Skeletal muscle tissue (tissue), 4 donors: Measurements from ENCODE around the gene GPR61. TPM values are rescaled to one million over a fixed set of nuclear protein-coding genes. Genes with fewer than 3 reads are reported as not detected.

Experiments
- H3K27ac ChIP-seq: one replicate; pipeline ENCODE4 v1.7.0; 2013; ENCODE audit warnings: mild to moderate bottlenecking, low read depth, low read length, inconsistent platforms
- H3K27me3 ChIP-seq, 3 donors: one replicate each; pipeline ENCODE4 v1.7.0; 2013; ENCODE audit warnings: low read length in 3 of 3; ENCODE audit not compliant: control insufficient read depth in 3 of 3, insufficient read depth in 3 of 3
- H3K36me3 ChIP-seq, 3 donors: one replicate each; pipeline ENCODE4 v1.7.0; 2013; ENCODE audit warnings: low read length in 3 of 3; ENCODE audit not compliant: control insufficient read depth in 3 of 3, insufficient read depth in 3 of 3
- H3K4me1 ChIP-seq, 3 donors: one replicate each; pipeline ENCODE4 v1.7.0; 2013; ENCODE audit warnings: low read length in 3 of 3, mild to moderate bottlenecking in 3 of 3; ENCODE audit not compliant: control insufficient read depth in 3 of 3, insufficient read depth in 3 of 3
- H3K4me3 ChIP-seq, 3 donors: one replicate each; pipeline ENCODE4 v1.7.0; 2013; ENCODE audit warnings: low read length in 3 of 3
- H3K9ac ChIP-seq, 3 donors: one replicate each; pipeline ENCODE4 v1.7.0; 2013; ENCODE audit warnings: low read length in 3 of 3, mild to moderate bottlenecking in 3 of 3, moderate library complexity in 2 of 3, low read depth in 1 of 3
- H3K9me3 ChIP-seq, 3 donors: one replicate each; pipeline ENCODE4 v1.7.0; 2013; ENCODE audit warnings: low read length in 3 of 3; ENCODE audit not compliant: control insufficient read depth in 3 of 3
- total RNA-seq: library from RNA; depleted of rRNA; stranded (reverse); fragments of >200 nt; gene quantifications from one replicate; pipeline ENCODE4 v1.2.3, GENCODE V29; 2014
- donor health status: Osteomylitis.

GPR61 gene
- total RNA-seq, 1 donor from 2014 or later: 0.52 TPM

DNA sequence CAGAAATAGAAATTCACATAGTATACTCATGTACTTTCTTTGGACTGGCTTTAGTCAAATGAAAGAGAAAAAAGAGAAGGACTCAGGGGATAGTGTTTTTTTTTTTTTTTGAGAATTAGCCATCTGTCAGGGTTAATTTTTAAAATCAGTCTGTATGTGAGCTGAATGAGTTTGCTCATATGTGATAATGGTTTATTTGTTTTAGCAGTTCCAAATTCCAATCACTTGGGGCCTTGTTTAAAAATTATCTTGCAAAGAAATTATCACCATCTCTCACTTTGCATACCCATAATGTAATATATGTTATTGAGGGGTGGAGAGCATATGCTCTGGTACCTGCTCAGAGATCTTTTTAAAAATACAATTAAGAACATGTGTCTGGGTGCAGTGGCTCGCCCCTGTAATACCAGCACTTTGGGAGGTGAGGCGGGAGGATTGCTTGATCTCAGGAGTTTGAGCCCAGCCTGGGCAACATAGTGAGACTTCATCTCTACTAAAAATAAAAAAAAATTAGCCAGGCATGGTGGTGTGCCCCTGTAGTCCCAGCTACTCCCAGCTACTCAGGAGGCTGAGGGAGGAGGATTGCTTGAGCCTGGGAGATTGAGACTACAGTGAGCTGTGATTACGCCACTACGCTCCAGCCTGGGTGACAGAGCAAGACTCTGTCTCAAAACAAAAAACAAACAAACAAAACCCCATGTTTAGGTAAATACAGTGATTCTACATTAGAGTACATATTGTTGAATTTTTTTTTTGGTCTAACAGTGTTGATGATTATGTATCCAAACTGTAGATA lies 28.4 kb downstream of the GPR61 start:
- no peak overlapping the region for H3K9ac ChIP-seq
- H3K36me3 ChIP-seq: no peaks in the 10 kb centered on the region
- H3K9me3 ChIP-seq: no peaks in the 10 kb centered on the region
- H3K27me3 ChIP-seq: no peaks in the 10 kb centered on the region
- no peak overlapping the region for H3K4me3 ChIP-seq
- no peak overlapping the region for H3K27ac ChIP-seq
- peaks cover 21 to 29% (median 28%) of the 10 kb centered on the region in 3 donors for H3K4me1 ChIP-seq

DNA sequence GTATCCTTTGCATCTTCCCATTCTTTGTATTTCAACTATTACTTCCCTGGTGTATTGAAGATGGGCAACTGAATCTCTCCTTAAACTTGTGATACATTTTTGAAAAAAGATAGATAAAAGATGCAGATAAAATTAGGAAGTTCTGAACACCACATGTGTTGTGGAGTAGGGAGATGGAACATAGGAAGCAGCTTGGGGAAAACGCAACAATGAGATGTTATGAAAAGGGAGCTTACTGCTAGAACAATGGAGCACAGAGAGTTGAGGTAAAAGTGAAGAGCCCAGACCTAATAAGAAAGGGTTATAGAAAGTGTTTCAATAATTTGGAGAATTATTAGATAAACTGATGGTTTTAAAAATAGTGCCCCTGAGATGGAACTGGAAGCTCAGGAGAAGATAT lies 29.7 kb downstream of the GPR61 start:
- Histone ChIP-seq H3K27ac (no peak overlapping the region), H3K9ac (no peak overlapping the region), H3K36me3 (no peaks in the 10 kb centered on the region), H3K4me1 (peaks cover 18 to 24% (median 23%) of the 10 kb centered on the region in 3 donors), H3K4me3 (no peak overlapping the region), H3K27me3 (no peaks in the 10 kb centered on the region), H3K9me3 (no peaks in the 10 kb centered on the region)

DNA sequence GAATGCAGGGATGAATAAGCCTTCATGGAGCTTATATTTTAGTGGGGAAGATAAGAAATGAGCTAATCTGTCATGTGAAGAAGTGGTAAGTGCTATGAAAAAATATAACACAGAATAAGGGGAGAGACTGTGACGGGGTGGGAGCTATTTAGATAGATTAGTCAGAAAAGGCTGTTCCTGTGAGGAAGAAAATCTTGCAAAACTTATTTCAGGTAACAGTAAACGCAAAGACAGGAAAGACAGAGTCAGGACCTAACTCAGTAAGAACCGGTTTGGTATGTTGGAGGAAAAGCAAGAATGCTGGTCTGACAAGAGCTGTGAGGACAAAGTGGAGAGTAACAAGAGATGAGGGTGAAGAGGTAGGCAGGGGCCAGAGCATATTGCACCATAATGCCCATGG lies 30.7 kb downstream of the GPR61 start:
- Histone ChIP-seq H3K9me3 (no peaks in the 10 kb centered on the region), H3K27ac (no peak overlapping the region), H3K27me3 (no peaks in the 10 kb centered on the region), H3K36me3 (no peaks in the 10 kb centered on the region), H3K9ac (peak overlapping the region in 1 of 3 donors; percentile 48), H3K4me1 (peaks cover 12 to 21% (median 19%) of the 10 kb centered on the region in 3 donors), H3K4me3 (no peak overlapping the region)

DNA sequence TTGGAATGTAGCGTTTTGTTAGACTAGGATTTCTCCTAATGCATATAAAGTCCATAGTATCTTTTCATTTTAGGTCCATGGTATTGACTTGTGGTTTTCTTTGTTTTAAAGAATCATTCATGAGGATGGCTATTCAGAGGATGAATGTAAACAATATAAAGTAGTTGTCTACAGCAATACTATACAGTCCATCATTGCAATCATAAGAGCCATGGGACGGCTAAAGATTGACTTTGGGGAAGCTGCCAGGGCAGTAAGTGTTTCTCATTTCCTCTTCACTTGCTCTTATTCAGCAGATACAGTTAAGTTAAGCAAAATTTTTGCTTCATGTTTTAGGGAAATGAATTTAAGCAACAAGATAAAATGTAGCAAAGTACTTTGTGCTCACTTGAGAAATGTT lies 34.1 kb downstream of the GPR61 start:
- H3K9me3 ChIP-seq: no peaks in the 10 kb centered on the region
- peaks cover 6 to 14% (median 10%) of the 10 kb centered on the region in 3 donors for H3K4me1 ChIP-seq
- no peak overlapping the region for H3K4me3 ChIP-seq
- no peak overlapping the region for H3K27ac ChIP-seq
- no peak overlapping the region for H3K9ac ChIP-seq
- no peaks in the 10 kb centered on the region for H3K36me3 ChIP-seq
- H3K27me3 ChIP-seq: no peaks in the 10 kb centered on the region

DNA sequence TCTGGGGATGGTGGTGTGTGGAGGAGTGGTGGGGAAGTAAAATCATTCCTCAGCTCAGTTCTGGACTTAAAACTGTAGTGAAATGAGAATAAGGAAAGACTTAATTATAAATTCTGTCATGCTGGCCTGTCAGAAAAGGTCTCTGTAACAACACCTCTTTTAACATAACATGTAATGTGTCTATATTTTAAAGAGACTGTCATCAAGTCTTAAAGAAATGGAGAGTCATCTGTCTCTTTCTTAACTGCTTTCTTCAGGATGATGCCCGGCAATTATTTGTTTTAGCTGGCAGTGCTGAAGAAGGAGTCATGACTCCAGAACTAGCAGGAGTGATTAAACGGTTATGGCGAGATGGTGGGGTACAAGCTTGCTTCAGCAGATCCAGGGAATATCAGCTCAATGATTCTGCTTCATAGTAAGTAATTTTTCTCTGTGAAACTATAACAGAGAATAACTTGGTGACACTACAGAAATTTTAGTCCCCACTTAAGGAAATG lies 39.3 kb downstream of the GPR61 start:
- no peak overlapping the region for H3K9ac ChIP-seq
- H3K27me3 ChIP-seq: no peaks in the 10 kb centered on the region
- no peaks in the 10 kb centered on the region for H3K9me3 ChIP-seq
- H3K4me1 ChIP-seq: peaks cover 3 to 8% (median 5%) of the 10 kb centered on the region in 3 donors
- H3K36me3 ChIP-seq: peaks cover 2 to 21% (median 18%) of the 10 kb centered on the region in 3 donors
- H3K27ac ChIP-seq: no peak overlapping the region
- H3K4me3 ChIP-seq: no peak overlapping the region

DNA sequence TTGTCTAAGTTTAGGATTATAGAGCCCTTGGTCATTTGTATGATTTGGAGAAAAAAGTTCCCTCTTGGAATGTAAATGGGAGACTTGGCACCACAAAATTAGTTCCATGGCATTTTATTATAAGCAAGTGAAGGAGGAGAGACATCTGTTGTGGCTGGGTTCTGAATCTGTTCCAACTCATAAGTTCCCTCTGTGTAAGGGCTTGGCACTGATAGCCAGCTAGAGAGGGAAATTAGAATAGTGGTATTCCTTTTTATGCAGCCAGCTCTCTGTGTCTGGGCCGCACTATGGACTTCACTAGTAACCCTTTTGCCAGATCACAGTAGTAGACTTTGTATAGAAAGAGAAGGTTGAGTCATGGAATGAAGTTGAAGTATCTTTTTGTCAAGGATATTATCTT lies 39.8 kb downstream of the GPR61 start:
- peaks cover 3 to 8% (median 5%) of the 10 kb centered on the region in 3 donors for H3K4me1 ChIP-seq
- H3K36me3 ChIP-seq: peaks cover 2 to 23% (median 21%) of the 10 kb centered on the region in 3 donors
- H3K9ac ChIP-seq: no peak overlapping the region

DNA sequence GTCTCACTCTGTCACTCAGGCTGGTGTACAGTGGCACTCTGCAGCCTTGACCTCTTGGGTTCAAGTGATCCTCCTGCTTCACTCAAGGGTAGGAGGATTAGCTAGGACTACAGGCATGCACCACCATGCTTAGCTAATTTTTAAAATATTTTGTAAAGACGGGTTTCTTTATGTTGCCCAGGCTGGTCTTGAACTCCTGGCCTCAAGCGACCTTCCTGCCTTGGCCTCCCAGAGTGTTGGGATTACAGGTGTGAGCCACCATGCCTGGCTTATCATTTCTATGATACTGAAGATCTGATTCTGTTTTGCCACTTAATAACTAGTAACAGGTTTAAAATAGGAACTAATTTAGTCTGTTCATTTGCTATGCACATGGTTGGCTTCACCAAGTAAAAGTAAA lies 42.3 kb downstream of the GPR61 start:
- H3K4me3 ChIP-seq: no peak overlapping the region
- H3K9ac ChIP-seq: no peak overlapping the region
- H3K36me3 ChIP-seq: peaks cover 2 to 44% (median 35%) of the 10 kb centered on the region in 3 donors
- peaks cover 3 to 8% (median 5%) of the 10 kb centered on the region in 3 donors for H3K4me1 ChIP-seq
- H3K27me3 ChIP-seq: no peaks in the 10 kb centered on the region
- H3K9me3 ChIP-seq: no peaks in the 10 kb centered on the region
- H3K27ac ChIP-seq: no peak overlapping the region

More for the DNA sequence above, 39.8 kb downstream of the GPR61 start:
- no peak overlapping the region for H3K27ac ChIP-seq
- H3K27me3 ChIP-seq: no peaks in the 10 kb centered on the region
- no peaks in the 10 kb centered on the region for H3K9me3 ChIP-seq
- H3K4me3 ChIP-seq: no peak overlapping the region

DNA sequence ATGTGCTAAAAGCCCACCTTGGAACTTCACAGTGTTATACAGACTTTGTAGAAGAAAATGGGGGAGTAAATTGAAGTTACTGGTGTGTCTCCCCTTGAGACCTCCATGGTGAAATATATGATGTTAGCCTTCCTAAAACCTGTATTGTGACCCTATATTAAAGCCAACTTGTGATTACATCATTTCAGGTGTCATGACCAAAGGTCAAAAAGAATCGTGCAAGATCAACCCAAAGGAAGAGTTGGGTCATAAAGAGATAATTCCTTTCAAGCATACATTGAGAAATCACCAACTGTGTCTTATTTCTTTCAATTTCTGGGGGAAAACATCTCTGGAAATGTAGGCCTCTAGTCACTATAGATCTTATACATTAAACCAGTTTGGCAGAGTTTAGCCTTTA lies 45.1 kb downstream of the GPR61 start:
- Histone ChIP-seq H3K27me3 (no peaks in the 10 kb centered on the region), H3K36me3 (peaks cover 2 to 58% (median 49%) of the 10 kb centered on the region in 3 donors), H3K9me3 (no peaks in the 10 kb centered on the region), H3K9ac (no peak overlapping the region), H3K4me3 (no peak overlapping the region), H3K27ac (no peak overlapping the region), H3K4me1 (peaks cover 0 to under 1% (median 0%) of the 10 kb centered on the region in 3 donors)

DNA sequence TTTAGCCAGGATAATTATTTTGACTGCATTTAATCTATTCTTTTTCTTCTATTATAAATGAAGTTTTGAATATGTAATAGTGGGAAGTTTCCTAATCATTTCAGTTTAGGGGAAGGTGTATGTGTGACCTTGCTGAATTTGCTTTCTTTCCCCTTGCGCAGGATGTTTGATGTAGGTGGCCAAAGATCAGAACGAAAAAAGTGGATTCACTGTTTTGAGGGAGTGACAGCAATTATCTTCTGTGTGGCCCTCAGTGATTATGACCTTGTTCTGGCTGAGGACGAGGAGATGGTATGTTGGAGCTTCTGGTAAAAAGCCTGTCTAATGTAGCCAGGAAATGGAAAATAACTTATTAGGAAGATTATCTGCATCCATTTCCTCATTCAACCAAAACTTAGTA lies 46.4 kb downstream of the GPR61 start:
- no peaks in the 10 kb centered on the region for H3K9me3 ChIP-seq
- H3K9ac ChIP-seq: no peak overlapping the region
- no peaks in the 10 kb centered on the region for H3K4me1 ChIP-seq
- no peaks in the 10 kb centered on the region for H3K27me3 ChIP-seq
- no peak overlapping the region for H3K4me3 ChIP-seq
- peaks cover 2 to 50% (median 45%) of the 10 kb centered on the region in 3 donors for H3K36me3 ChIP-seq
- no peak overlapping the region for H3K27ac ChIP-seq

DNA sequence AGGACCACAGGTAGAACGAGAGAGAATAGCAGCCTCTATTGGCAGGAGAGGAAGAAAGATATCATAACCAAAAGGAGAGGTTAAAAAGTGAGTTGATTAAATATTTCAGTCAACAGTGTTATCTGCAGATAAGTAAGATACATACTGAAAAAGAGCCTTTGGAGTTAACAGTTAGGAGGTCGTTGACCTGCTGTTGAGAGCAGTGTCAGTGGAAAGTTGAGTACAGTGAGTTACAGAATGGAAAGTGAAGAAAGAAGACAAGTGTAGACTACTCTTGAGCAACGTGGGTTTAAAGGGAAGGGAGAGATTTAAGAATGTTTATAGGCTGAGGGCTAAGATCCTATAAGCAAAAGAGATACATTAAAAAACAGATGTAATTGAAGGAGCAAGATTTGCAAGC lies 49.5 kb downstream of the GPR61 start:
- H3K4me3 ChIP-seq: no peak overlapping the region
- peaks cover 6 to 58% (median 53%) of the 10 kb centered on the region in 3 donors for H3K36me3 ChIP-seq
- no peak overlapping the region for H3K27ac ChIP-seq
- H3K9ac ChIP-seq: no peak overlapping the region
- no peaks in the 10 kb centered on the region for H3K9me3 ChIP-seq
- H3K4me1 ChIP-seq: no peaks in the 10 kb centered on the region
- no peaks in the 10 kb centered on the region for H3K27me3 ChIP-seq
